GM21786 (cell line): ENCODE results near the gene ZNF609.

Experiments
- ATAC-seq: cut with Tn5 transposase; IDR thresholded peaks from one replicate; pipeline ENCODE4 v1.9.1; 2021; ENCODE audit not compliant: unreplicated experiment

The ZNF609 gene

DNA sequence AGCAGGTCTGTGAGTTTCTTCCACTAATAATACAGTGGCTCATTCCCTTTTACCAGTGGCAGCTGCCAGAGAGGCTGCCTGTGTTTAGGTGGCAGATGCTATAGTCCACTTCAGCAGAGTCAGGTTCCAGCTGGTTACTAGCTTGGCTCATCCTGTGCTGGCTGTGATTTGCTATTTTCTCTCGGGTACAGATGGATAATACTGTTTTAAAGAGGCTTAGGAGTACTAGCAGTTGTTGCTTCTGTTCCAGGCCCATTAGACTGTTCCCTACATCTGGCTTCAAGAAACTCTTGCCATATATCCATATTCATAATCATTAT is 41.0 kb downstream of the ZNF609 start:
- no peak for ATAC-seq

DNA sequence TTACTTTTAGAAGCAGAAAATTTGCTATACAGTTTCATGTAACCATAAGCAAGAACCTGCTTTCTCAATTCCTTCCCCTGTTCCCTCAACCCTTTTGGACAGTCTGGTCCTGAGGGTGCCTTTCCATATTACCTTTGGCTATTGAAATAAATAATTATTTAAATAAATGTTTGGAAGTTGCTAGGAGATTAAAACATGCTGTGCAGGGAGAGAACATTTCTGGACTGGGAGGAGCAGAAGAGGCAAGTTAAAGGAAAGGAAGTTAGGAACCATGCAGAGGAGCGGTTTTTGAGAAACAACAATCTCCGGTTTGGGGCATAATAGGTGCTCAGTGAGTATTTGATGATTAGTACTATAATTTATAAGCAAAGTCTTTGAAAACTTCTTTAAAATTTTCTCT is 41.8 kb downstream of the ZNF609 start:
- no peak for ATAC-seq

DNA sequence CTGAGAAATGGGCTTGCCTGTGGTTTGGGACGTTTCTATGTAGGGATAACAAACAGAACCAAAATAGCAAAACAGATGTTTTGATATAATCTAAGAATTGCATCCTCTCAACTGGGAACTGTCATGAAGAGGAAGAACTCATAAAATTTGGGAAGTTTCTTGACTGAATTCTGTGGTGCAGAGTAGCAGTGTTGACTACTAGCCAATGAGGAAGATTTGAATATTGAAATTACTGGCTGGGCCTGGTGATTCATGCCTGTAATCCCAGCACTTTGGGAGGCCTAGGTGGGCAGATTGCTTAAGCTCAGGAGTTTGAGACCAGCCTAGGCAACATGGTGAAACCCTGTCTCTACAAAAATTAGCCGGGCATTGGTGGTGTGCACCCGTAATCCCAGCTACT is 42.2 kb downstream of the ZNF609 start:
- no peak for ATAC-seq

DNA sequence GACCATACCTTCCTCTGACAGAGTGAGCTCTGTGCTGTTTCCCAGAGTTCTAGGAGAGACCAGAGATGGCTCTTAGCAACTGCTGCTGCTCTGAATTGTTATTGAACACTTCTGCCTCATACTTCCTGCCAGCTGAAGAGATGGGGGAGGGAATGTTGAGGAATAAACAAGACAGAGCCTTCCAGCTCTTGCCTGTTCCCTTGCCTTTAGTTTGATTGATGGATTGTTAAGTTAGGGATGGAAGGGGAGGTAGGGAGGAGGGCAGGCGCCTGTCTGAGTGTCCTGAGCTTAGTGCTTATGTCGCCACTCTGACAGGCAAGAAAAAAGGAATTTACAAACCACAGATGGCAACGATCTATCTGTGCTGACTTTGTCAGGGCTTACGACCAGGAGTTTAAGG is 42.8 kb downstream of the ZNF609 start:
- no peak for ATAC-seq

GRCh38 chr15:64503640-64504039 is 43.3 kb downstream of the ZNF609 start:
- no peak for ATAC-seq

- peak; percentile 59 for ATAC-seq
These were observed 47.0 kb downstream of the ZNF609 start for GRCh38 chr15:64507293-64507802.

- ATAC-seq: no peak
These were observed 47.5 kb downstream of the ZNF609 start for GRCh38 chr15:64507845-64508244.

GRCh38 chr15:64513823-64514222 is 53.4 kb downstream of the ZNF609 start:
- ATAC-seq: no peak

DNA sequence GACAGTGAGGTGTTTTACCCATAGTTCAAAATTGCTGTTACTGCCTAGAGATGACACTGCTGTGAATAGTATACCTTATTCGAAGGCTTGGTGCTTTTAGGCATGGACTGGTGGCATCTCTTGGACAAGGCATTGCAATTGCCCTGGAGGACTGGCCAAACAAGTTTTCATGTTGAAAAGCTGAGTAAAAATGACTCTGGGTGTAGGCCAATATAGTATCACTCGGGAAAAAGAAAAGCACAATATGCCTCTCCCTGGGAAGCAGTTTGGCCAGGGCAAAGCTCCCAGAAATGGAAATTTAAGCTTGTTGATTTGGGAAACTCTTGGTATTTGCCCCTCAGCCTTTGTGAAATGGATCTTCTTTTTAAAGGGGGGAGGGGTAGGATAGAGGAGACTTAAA is 54.8 kb downstream of the ZNF609 start:
- no peak for ATAC-seq

DNA sequence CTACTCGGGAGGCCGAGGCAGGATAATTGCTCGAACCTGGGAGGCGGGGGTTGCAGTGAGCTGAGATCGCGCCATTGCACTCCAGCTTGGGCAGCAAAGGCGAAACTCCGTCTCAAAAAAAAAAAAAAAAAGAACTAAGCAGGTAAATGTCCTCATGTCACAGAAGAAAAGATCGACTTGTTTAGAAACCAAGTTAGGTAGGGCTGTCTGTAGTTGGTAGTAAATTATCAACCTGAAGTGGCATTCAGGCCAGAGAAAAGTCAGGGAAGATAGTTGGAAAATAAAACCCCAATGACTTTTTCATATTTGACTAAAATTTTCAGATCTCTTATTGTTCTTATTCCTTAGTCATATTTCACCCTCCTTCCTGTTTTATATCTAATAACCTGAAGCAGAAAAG is 55.4 kb downstream of the ZNF609 start:
- no peak for ATAC-seq

GRCh38 chr15:64519897-64520296 is 59.5 kb downstream of the ZNF609 start:
- no peak for ATAC-seq

DNA sequence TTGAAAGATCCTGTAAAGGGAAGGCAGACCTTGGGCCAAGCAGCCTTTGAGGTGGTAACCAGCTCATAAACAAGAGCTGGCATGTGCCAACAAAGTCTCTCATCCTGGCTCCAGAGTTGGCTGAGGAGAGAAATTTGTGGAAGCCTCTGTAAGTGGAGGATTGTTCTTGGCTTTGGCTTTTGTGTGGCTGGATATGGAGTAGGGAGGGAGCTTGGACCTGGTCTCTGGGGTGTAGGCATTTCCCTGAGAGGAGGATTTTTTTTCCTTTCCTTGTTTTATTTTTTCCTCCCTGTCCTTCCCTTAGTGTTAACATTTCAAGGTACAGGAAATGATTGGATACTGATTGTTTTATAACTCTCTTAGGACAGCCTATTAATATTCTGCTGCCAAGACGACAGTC is 60.8 kb downstream of the ZNF609 start:
- ATAC-seq: no peak

- ATAC-seq: no peak
These were observed 61.4 kb downstream of the ZNF609 start for GRCh38 chr15:64521726-64522164.

- no peak for ATAC-seq
These were observed 61.9 kb downstream of the ZNF609 start for GRCh38 chr15:64522226-64522823.

DNA sequence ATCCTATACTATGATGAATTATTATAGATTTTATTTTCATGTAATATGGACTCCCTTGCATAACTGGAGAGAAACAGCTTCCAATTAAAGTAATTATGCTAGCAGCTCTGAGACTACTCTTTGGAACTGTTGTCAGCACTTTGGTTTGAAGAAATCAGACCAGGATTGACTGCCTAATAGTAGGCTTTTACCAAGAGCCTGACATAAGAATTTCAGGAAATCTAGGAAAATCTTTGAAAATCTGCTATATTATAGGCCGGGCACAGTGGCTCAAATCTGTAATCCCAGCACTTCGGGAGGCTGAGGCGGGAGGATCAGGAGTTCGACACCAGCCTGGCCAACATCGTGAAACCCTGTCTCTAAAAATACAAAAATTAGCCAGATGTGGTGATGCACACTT is 62.9 kb downstream of the ZNF609 start:
- ATAC-seq: no peak

GRCh38 chr15:64524778-64525177 is 64.4 kb downstream of the ZNF609 start:
- ATAC-seq: no peak

- no peak for ATAC-seq
These were observed 65.6 kb downstream of the ZNF609 start for GRCh38 chr15:64525828-64526530.

DNA sequence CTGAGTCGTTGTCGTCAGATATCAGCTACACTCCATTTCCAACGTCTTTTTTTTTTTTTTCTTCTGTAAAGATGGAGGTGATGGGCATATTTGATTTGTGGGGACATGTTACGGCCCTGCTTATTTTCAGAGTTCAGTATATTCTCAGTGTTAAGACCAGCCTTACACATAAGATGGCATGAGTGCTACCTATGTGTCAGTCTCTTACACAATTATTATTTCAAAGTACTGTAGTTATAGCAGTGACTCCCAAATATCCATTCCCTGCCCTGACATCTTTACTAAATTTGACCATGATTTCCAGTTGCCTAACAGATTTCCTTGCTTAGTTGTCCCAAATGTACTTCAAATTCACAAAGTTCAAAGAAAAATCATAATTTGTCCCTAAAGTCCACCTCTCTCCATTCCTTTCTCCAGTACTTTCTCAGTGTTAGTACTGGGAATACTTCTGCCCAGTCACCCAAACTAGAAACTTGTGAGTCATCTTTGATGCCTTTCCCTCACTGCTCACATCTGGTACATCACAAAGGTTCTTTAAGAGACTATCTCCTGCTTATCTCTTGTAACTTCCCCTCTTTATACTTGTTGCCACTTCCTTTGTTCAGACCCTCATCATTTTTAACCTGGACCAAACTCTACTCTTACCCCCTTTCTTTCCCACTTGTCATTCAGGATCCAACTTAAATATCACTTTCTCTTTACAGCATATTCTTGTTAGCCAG is 67.0 kb downstream of the ZNF609 start:
- no peak for ATAC-seq

DNA sequence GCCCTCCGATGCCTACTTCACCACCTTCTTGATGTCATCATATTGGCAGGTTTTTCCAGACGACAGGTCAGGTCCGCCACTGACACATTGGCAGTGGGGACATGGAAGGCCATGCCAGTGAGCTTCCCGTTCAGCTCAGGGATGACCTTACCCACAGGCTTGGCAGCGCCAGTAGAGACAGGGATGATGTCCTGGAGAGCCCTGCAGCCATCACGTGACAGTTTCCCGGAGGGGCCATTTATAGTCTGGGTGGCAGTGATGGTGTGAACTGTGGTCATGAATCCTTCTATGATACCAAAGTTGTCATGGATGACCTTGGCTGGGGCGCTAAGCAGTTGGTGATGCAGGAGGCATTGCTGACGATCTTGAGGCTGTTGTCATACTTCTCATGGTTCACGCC is 68.5 kb downstream of the ZNF609 start:
- no peak for ATAC-seq

GRCh38 chr15:64530472-64530871 is 70.1 kb downstream of the ZNF609 start:
- no peak for ATAC-seq

- no peak for ATAC-seq
These were observed 70.5 kb downstream of the ZNF609 start for GRCh38 chr15:64530918-64531317.
